HepG2 (cell line): ENCODE data around the gene PLXNA4. TPM values are rescaled to one million over a fixed set of nuclear protein-coding genes. Genes with fewer than 3 reads are reported as not detected.

Source experiments
- AHR ChIP-seq: IDR thresholded peaks from 2 replicates; pipeline ENCODE4 v1.6.1; 2018; ENCODE audit warnings: missing genetic modification reagents, missing compliant biosample characterization
- ATF7 ChIP-seq, 2 experiments: fragments of 450-650 bp in 1 of 2; sonication (generic) in 1 of 2; formaldehyde crosslinking in 1 of 2; IDR thresholded peaks; 2 replicates each; pipeline versions ENCODE4 v1.4.0 to v1.6.1; 2016 to 2020; ENCODE audit warnings: antibody characterized with exemption in 1 of 2, mild to moderate bottlenecking in 1 of 2, missing genetic modification reagents in 1 of 2
- GABPB1 ChIP-seq: IDR thresholded peaks from 2 replicates; pipeline ENCODE4 v1.6.1; 2016; ENCODE audit warnings: mild to moderate bottlenecking, missing genetic modification reagents, moderate library complexity, missing compliant biosample characterization
- HDAC6 ChIP-seq: fragments of 200-600 bp; sonication (generic); IDR thresholded peaks from 2 replicates; pipeline ENCODE4 v1.7.0; 2017; ENCODE audit warnings: mild to moderate bottlenecking, antibody characterized with exemption, low read length, low read depth
- IRF2 ChIP-seq: IDR thresholded peaks from 2 replicates; pipeline ENCODE4 v1.6.1; 2018; ENCODE audit warnings: missing genetic modification reagents, missing compliant biosample characterization
- KDM5B ChIP-seq: sonication (generic); formaldehyde crosslinking; IDR thresholded peaks from 2 replicates; pipeline ENCODE4 v1.4.0; 2020; ENCODE audit warnings: missing genetic modification reagents, mild to moderate bottlenecking, borderline replicate concordance
- MTA1 ChIP-seq: sonication (generic); formaldehyde crosslinking; IDR thresholded peaks from 2 replicates; pipeline ENCODE4 v1.4.0; 2020; ENCODE audit warnings: missing genetic modification reagents, mild to moderate bottlenecking, borderline replicate concordance
- PHF8 ChIP-seq: sonication (generic); formaldehyde crosslinking; IDR thresholded peaks from 2 replicates; pipeline ENCODE4 v1.5.0; 2020; ENCODE audit warnings: missing genetic modification reagents
- PITX1 ChIP-seq: sonication (generic); formaldehyde crosslinking; IDR thresholded peaks from 2 replicates; pipeline ENCODE4 v1.5.1; 2020; ENCODE audit warnings: mild to moderate bottlenecking, missing genetic modification reagents
- RAD21 ChIP-seq: fragments of 450-650 bp; formaldehyde crosslinking; IDR thresholded peaks from 2 replicates; pipeline ENCODE4 v1.5.0; 2020; ENCODE audit warnings: mild to moderate bottlenecking
- SMC3 ChIP-seq: IDR thresholded peaks from 2 replicates; pipeline ENCODE4 v1.6.1; 2011; ENCODE audit warnings: low read length, improper control_type of control experiment
- SRY ChIP-seq: sonication (generic); formaldehyde crosslinking; IDR thresholded peaks from 2 replicates; pipeline ENCODE4 v1.8.0; 2022; ENCODE audit warnings: mild to moderate bottlenecking, missing genetic modification reagents
- STAG1 ChIP-seq: sonication (generic); formaldehyde crosslinking; IDR thresholded peaks from 2 replicates; pipeline ENCODE4 v1.4.0; 2020; ENCODE audit warnings: missing genetic modification reagents
- TOPORS ChIP-seq: sonication (generic); formaldehyde crosslinking; IDR thresholded peaks from 2 replicates; pipeline ENCODE4 v1.8.0; 2023; ENCODE audit warnings: mild to moderate bottlenecking, missing genetic modification reagents
- ZNF124 ChIP-seq: sonication (generic); formaldehyde crosslinking; IDR thresholded peaks from 2 replicates; pipeline ENCODE4 v1.4.0; 2020; ENCODE audit warnings: missing genetic modification reagents
- ZNF350 ChIP-seq: sonication (generic); formaldehyde crosslinking; IDR thresholded peaks from 2 replicates; pipeline ENCODE4 v1.4.0; 2020; ENCODE audit warnings: mild to moderate bottlenecking, low read depth, missing genetic modification reagents, borderline replicate concordance
- ZNF558 ChIP-seq: sonication (generic); formaldehyde crosslinking; IDR thresholded peaks from 2 replicates; pipeline ENCODE4 v1.9.0; 2022; ENCODE audit warnings: mild to moderate bottlenecking, missing genetic modification reagents, borderline replicate concordance
- ZNF644 ChIP-seq: IDR thresholded peaks from 2 replicates; pipeline ENCODE4 v1.6.1; 2016; ENCODE audit warnings: low read depth
- ZNF713 ChIP-seq: sonication (generic); formaldehyde crosslinking; IDR thresholded peaks from 2 replicates; pipeline ENCODE4 v1.4.0; 2020; ENCODE audit warnings: mild to moderate bottlenecking, missing genetic modification reagents
- polyA plus RNA-seq, 8 experiments: library from polyadenylated mRNA; depleted of rRNA in 3 of 8; stranded (reverse) in 7 of 8; unstranded in 1 of 8; fragments of >200 nt; fragmentation: Illumina TruSeq in 4 of 8; extraction: Trizol in 4 of 8; gene quantifications; 2 replicates each; pipeline versions ENCODE4 v1.2.1 to v1.2.3, GENCODE V29; 2011 to 2016; ENCODE audit warnings: low read depth in 4 of 8, missing spikeins in 1 of 8, mixed read lengths in 1 of 8; ENCODE audit not compliant: insufficient read depth in 1 of 8
- total RNA-seq, 5 experiments: library from RNA; depleted of rRNA; stranded (reverse); fragments of >200 nt; fragmentation: Illumina TruSeq; extraction: Trizol; gene quantifications; 2 replicates each; pipeline ENCODE4 v1.2.3, GENCODE V29; 2016; ENCODE audit warnings: low read depth in 1 of 5
- TF ChIP-seq, protein P1 (sequence below): sonication (generic); formaldehyde crosslinking; IDR thresholded peaks from 2 replicates; pipeline ENCODE4 v1.4.0; 2020; ENCODE audit warnings: missing genetic modification reagents
- TF ChIP-seq, protein P2 (sequence below): sonication (generic); formaldehyde crosslinking; IDR thresholded peaks from 2 replicates; pipeline ENCODE4 v1.8.1; 2023; ENCODE audit warnings: mild to moderate bottlenecking, missing genetic modification reagents
- TF ChIP-seq, protein P3 (sequence below): sonication (generic); formaldehyde crosslinking; IDR thresholded peaks from 2 replicates; pipeline ENCODE4 v1.8.1; 2022; ENCODE audit warnings: mild to moderate bottlenecking, missing genetic modification reagents
- TF ChIP-seq, protein P4 (sequence below): sonication (generic); formaldehyde crosslinking; IDR thresholded peaks from 2 replicates; pipeline ENCODE4 v1.4.0; 2020; ENCODE audit warnings: mild to moderate bottlenecking, missing genetic modification reagents
- TF ChIP-seq, protein P5 (sequence below): sonication (generic); formaldehyde crosslinking; IDR thresholded peaks from 2 replicates; pipeline ENCODE4 v1.5.0; 2020; ENCODE audit warnings: mild to moderate bottlenecking, missing genetic modification reagents, moderate library complexity

PLXNA4 gene
- total and polyA plus RNA-seq, 2 of the 13 experiments (the other 11 are each of a cell fraction or from before 2014, with no cell fraction given), result 0.01 to 0.04 TPM

DNA sequence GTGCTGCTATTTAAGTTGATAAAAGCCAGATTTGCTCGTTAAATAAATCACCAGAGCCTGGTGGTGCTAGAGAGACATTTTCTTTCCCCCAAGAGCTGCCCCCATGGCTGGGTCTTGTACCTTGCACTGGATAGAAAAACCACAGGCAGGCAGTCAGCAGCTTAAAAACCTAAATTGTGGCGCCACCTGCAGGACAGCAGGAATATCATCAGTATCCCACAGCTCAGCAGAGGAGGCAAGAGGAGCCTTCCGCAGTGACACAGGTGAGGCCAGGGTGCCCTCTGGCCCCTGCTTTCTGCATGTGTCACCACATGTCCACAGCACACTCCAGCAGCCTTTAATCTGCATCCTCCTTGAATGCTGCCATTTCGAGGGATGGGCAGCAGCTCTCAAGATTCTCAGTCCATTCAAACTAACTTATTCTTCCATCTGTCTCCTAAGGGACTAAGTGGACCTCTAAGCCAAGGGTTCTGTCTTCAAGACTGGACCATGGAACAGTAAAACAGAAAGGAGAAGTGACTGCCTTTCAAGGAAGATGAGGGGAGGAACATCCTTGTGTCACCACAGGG lies 4.5 kb upstream of the PLXNA4 start (continued):
- no peak for TF ChIP-seq ZNF713 (CRISPR knock-in tag)
- no peak for TF ChIP-seq HDAC6
- TF ChIP-seq PITX1 (CRISPR knock-in tag), result no peak
- TF ChIP-seq, protein P1, sequence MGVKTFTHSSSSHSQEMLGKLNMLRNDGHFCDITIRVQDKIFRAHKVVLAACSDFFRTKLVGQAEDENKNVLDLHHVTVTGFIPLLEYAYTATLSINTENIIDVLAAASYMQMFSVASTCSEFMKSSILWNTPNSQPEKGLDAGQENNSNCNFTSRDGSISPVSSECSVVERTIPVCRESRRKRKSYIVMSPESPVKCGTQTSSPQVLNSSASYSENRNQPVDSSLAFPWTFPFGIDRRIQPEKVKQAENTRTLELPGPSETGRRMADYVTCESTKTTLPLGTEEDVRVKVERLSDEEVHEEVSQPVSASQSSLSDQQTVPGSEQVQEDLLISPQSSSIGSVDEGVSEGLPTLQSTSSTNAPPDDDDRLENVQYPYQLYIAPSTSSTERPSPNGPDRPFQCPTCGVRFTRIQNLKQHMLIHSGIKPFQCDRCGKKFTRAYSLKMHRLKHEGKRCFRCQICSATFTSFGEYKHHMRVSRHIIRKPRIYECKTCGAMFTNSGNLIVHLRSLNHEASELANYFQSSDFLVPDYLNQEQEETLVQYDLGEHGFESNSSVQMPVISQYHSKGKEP (CRISPR knock-in tag), result no peak
- TF ChIP-seq, protein P2, sequence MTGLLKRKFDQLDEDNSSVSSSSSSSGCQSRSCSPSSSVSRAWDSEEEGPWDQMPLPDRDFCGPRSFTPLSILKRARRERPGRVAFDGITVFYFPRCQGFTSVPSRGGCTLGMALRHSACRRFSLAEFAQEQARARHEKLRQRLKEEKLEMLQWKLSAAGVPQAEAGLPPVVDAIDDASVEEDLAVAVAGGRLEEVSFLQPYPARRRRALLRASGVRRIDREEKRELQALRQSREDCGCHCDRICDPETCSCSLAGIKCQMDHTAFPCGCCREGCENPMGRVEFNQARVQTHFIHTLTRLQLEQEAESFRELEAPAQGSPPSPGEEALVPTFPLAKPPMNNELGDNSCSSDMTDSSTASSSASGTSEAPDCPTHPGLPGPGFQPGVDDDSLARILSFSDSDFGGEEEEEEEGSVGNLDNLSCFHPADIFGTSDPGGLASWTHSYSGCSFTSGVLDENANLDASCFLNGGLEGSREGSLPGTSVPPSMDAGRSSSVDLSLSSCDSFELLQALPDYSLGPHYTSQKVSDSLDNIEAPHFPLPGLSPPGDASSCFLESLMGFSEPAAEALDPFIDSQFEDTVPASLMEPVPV, result no peak
- TF ChIP-seq STAG1 (CRISPR knock-in tag), result peak; percentile 86
- no peak for TF ChIP-seq KDM5B (CRISPR knock-in tag)
- 0 out of 2 replicates have a peak, but pooled peaks have one; percentile 20 for TF ChIP-seq IRF2
- no peak for TF ChIP-seq PHF8
- TF ChIP-seq RAD21, result peak; percentile 65
- TF ChIP-seq, protein P3, sequence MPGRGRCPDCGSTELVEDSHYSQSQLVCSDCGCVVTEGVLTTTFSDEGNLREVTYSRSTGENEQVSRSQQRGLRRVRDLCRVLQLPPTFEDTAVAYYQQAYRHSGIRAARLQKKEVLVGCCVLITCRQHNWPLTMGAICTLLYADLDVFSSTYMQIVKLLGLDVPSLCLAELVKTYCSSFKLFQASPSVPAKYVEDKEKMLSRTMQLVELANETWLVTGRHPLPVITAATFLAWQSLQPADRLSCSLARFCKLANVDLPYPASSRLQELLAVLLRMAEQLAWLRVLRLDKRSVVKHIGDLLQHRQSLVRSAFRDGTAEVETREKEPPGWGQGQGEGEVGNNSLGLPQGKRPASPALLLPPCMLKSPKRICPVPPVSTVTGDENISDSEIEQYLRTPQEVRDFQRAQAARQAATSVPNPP (CRISPR knock-in tag), result no peak
- TF ChIP-seq SRY, result no peak
- no peak for TF ChIP-seq TOPORS (CRISPR knock-in tag)
- no peak for TF ChIP-seq GABPB1 (CRISPR knock-in tag)
- TF ChIP-seq AHR (CRISPR knock-in tag), result no peak
- TF ChIP-seq ZNF558 (CRISPR knock-in tag), result no peak
- no peak for TF ChIP-seq ZNF644 (CRISPR knock-in tag)
- no peak for TF ChIP-seq ZNF350
- peak; percentile 79 for TF ChIP-seq SMC3
- TF ChIP-seq, protein P4, sequence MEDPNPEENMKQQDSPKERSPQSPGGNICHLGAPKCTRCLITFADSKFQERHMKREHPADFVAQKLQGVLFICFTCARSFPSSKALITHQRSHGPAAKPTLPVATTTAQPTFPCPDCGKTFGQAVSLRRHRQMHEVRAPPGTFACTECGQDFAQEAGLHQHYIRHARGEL (CRISPR knock-in tag), result peak; percentile 83; the same call in 1 of the 2 replicates
- TF ChIP-seq MTA1, result no peak
- no peak for TF ChIP-seq ATF7 (IDR thresholded peaks at IDR 0.05)
- no peak for TF ChIP-seq ATF7 (CRISPR knock-in tag; IDR thresholded peaks at IDR 0.05)
- TF ChIP-seq, protein P5, sequence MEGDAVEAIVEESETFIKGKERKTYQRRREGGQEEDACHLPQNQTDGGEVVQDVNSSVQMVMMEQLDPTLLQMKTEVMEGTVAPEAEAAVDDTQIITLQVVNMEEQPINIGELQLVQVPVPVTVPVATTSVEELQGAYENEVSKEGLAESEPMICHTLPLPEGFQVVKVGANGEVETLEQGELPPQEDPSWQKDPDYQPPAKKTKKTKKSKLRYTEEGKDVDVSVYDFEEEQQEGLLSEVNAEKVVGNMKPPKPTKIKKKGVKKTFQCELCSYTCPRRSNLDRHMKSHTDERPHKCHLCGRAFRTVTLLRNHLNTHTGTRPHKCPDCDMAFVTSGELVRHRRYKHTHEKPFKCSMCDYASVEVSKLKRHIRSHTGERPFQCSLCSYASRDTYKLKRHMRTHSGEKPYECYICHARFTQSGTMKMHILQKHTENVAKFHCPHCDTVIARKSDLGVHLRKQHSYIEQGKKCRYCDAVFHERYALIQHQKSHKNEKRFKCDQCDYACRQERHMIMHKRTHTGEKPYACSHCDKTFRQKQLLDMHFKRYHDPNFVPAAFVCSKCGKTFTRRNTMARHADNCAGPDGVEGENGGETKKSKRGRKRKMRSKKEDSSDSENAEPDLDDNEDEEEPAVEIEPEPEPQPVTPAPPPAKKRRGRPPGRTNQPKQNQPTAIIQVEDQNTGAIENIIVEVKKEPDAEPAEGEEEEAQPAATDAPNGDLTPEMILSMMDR (CRISPR knock-in tag), result peak; percentile 88
- no peak for TF ChIP-seq ZNF124 (CRISPR knock-in tag)
